ENCODE data around the gene TLR1.
"Not testable (repeated sequence)": the region's sequence is repeated elsewhere in the genome, so short reads cannot be mapped to it uniquely, and the experiment has no call there.

DNA sequence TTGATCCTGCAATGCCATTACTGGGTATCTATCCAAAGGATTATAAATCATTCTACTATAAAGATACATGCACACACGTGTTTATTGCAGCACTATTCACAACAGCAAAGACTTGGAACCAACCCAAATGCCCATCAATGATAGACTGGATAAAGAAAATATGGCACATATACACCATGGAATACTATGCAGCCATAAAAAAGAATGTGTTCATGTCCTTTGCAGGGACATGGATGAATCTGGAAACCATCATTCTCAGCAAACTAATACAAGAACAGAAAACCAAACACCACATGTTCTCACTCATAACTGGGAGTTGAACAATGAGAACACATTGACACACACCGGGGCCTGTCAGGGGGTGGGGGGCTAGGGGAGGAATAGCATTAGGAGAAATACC lies 26.7 kb downstream of the TLR1 start:
- TF ChIP-seq, protein P1, sequence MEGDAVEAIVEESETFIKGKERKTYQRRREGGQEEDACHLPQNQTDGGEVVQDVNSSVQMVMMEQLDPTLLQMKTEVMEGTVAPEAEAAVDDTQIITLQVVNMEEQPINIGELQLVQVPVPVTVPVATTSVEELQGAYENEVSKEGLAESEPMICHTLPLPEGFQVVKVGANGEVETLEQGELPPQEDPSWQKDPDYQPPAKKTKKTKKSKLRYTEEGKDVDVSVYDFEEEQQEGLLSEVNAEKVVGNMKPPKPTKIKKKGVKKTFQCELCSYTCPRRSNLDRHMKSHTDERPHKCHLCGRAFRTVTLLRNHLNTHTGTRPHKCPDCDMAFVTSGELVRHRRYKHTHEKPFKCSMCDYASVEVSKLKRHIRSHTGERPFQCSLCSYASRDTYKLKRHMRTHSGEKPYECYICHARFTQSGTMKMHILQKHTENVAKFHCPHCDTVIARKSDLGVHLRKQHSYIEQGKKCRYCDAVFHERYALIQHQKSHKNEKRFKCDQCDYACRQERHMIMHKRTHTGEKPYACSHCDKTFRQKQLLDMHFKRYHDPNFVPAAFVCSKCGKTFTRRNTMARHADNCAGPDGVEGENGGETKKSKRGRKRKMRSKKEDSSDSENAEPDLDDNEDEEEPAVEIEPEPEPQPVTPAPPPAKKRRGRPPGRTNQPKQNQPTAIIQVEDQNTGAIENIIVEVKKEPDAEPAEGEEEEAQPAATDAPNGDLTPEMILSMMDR (IDR thresholded peaks at IDR 0.05; ENCODE audit: low read depth, low read length): not testable (repeated sequence)
- TF ChIP-seq EZH2phosphoT487 (IDR thresholded peaks at IDR 0.05; ENCODE audit: low read depth): not testable (repeated sequence)
